GM19467 (cell line): ENCODE data around the gene PGAP2.
"Not testable (repeated sequence)": the region's sequence is repeated elsewhere in the genome, so short reads cannot be mapped to it uniquely, and the experiment has no call there.

Source experiments
- ATAC-seq: cut with Tn5 transposase; IDR thresholded peaks from one replicate; pipeline ENCODE4 v1.9.1; 2021; ENCODE audit warnings: mild to moderate bottlenecking, moderate library complexity; ENCODE audit not compliant: unreplicated experiment

PGAP2 gene

GRCh38 chr11:3803726-3804495, 4.4 kb upstream of the PGAP2 start:
- ATAC-seq: no peak

GRCh38 chr11:3808861-3809623, 682 bp downstream of the PGAP2 start:
- no peak for ATAC-seq

GRCh38 chr11:3809624-3809928, 1.2 kb downstream of the PGAP2 start:
- no peak for ATAC-seq

- ATAC-seq: no peak
These were observed 2.1 kb downstream of the PGAP2 start for GRCh38 chr11:3810446-3810845.

- no peak for ATAC-seq
These were observed 2.6 kb downstream of the PGAP2 start for GRCh38 chr11:3810951-3811350.

- not testable (repeated sequence) for ATAC-seq
These were observed 6.5 kb downstream of the PGAP2 start for GRCh38 chr11:3814832-3815231.

- no peak for ATAC-seq
These were observed 7.5 kb downstream of the PGAP2 start for GRCh38 chr11:3815845-3816244.

- no peak for ATAC-seq
These were observed 8.3 kb downstream of the PGAP2 start for GRCh38 chr11:3816673-3817072.

GRCh38 chr11:3817181-3817800, 8.9 kb downstream of the PGAP2 start:
- no peak for ATAC-seq

- no peak for ATAC-seq
These were observed 12.6 kb downstream of the PGAP2 start for GRCh38 chr11:3820971-3821370.

- ATAC-seq: no peak
These were observed 14.0 kb downstream of the PGAP2 start for GRCh38 chr11:3822312-3822711.

- no peak for ATAC-seq
These were observed 14.9 kb downstream of the PGAP2 start for GRCh38 chr11:3823303-3823702.

GRCh38 chr11:3823762-3824506, 15.6 kb downstream of the PGAP2 start:
- ATAC-seq: no peak

GRCh38 chr11:3824714-3825472, 16.5 kb downstream of the PGAP2 start:
- ATAC-seq: peak; percentile 88

GRCh38 chr11:3825473-3826154, 17.3 kb downstream of the PGAP2 start:
- no peak for ATAC-seq

- ATAC-seq: no peak
These were observed 18.4 kb downstream of the PGAP2 start for GRCh38 chr11:3826721-3827120.

GRCh38 chr11:3827434-3828186, 19.2 kb downstream of the PGAP2 start:
- no peak for ATAC-seq

- no peak for ATAC-seq
These were observed 21.7 kb downstream of the PGAP2 start for GRCh38 chr11:3830088-3830487.

- no peak for ATAC-seq
These were observed 22.4 kb downstream of the PGAP2 start for GRCh38 chr11:3830730-3831129.
